ENCODE results near the gene SHANK2. TPM values are rescaled to one million over a fixed set of nuclear protein-coding genes. Genes with fewer than 3 reads are reported as not detected.

SHANK2 gene
- total RNA-seq, 3 donors from 2014 or later: 25.8 to 58.0 (median 38.7) TPM

DNA sequence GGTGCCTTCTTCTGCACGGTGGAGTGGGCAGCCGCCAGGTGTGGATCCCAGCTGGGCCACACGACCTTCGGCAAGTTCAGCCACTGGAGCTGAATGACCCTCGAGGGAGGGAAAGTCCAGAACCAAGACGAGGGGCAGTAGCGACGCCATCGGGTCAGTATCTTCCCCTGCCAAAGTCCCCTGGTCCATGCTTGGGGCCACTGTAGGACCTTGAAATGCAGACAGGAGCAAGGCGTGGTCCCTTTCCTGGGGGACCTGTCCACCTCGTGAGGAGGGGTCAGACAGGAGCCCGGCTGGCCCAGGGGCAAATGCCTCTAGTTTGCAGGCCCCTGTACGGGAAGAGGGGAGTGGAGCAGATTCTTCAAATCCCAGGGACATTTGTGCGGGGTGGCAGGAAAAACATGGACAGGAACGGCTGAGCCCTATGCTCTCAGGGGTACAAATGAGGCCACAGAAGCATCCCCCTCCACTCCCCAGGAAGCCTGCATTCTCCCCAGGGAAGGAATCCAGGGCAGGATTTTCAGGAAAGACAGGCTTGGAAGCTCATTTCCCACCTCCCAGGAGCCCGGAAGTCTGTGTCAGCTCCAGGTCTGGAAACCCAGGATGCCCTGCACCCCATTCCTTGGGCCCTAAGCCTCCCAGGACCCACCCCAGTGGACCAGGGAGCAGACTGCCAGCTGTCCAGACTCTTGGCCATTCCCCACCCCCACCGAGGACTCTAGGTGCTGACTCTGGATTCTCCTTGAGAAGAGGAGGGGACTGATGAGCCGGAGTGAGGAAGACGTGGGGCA is 6.6 kb downstream of the SHANK2 start:
- intact Hi-C loops (cut with DNase I, micrococcal nuclease): no loop called here
- ATAC-seq (no peak), DNase-seq (no peak)
- no peaks in the 10 kb centered on the region for H3K9me3 ChIP-seq
- no peaks in the 10 kb centered on the region for H3K4me1 ChIP-seq (ENCODE audit: low read depth)
- no peak overlapping the region for H3K4me3 ChIP-seq
- TF ChIP-seq, protein P1, sequence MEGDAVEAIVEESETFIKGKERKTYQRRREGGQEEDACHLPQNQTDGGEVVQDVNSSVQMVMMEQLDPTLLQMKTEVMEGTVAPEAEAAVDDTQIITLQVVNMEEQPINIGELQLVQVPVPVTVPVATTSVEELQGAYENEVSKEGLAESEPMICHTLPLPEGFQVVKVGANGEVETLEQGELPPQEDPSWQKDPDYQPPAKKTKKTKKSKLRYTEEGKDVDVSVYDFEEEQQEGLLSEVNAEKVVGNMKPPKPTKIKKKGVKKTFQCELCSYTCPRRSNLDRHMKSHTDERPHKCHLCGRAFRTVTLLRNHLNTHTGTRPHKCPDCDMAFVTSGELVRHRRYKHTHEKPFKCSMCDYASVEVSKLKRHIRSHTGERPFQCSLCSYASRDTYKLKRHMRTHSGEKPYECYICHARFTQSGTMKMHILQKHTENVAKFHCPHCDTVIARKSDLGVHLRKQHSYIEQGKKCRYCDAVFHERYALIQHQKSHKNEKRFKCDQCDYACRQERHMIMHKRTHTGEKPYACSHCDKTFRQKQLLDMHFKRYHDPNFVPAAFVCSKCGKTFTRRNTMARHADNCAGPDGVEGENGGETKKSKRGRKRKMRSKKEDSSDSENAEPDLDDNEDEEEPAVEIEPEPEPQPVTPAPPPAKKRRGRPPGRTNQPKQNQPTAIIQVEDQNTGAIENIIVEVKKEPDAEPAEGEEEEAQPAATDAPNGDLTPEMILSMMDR (IDR thresholded peaks at IDR 0.05): no peak
- H3K36me3 ChIP-seq (ENCODE audit: low read depth): no peaks in the 10 kb centered on the region

DNA sequence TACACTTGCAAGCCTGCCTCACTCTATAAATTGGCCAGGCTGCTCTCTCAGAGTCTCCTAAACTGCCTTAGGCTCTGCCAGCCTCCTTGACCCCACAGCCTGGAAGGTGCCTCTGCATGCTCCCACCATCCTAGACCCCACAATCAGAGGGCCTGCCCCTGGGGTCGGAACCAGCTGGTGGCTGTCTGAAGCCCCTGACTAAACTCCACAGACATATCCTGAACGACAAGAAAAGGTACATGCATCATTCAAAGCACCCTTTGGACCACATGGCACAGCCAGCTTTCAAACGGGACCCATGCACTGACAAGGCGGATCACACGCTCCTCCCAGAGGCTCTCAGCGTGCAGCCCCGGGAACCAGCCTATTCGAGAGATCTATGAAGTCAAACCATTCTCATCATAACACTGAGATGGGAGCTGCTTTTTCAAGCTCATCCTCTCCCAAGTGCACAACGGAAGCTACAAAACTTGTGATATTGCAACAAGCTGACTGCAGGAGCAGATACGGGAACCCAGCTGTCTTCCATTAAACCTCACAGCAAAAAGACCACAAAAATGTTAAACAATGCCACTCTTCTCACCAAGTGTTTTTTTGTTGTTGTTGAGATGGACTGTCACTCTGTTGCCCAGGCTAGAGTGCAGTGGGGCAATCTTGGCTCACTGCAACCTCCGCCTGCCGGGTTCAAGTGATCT is 8.1 kb downstream of the SHANK2 start:
- DNase-seq (no peak), ATAC-seq (no peak)
- intact Hi-C loops (cut with DNase I, micrococcal nuclease): no loop called here
- Histone ChIP-seq H3K36me3 (ENCODE audit: low read depth) (no peaks in the 10 kb centered on the region), H3K9me3 (no peaks in the 10 kb centered on the region), H3K4me1 (ENCODE audit: low read depth) (no peaks in the 10 kb centered on the region), H3K4me3 (no peak overlapping the region)
- TF ChIP-seq, protein P1 (IDR thresholded peaks at IDR 0.05): no peak

DNA sequence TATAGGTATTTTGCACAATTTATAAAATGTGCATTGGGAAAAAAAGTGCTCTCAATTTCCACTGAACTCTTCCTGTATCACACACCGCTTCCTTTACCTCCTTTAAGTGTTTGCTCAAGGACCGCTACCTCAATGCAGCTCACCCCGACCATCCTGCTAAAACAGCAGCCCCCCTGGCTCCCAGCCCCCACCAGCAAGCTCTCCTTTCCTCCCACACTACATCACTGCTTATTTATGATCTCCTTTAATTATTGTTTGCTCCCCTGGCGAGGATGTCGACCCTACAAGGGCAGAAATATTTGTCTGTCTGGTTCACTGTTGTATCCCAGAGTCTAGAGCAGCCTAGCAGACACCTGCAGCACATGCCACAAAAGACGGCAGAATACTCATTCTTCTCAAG is 10.0 kb downstream of the SHANK2 start:
- Histone ChIP-seq H3K36me3 (ENCODE audit: low read depth) (no peaks in the 10 kb centered on the region), H3K9me3 (no peaks in the 10 kb centered on the region), H3K4me3 (no peak overlapping the region), H3K4me1 (ENCODE audit: low read depth) (no peaks in the 10 kb centered on the region)
- no peak for DNase-seq
- no peak for ATAC-seq
- intact Hi-C loops (cut with DNase I, micrococcal nuclease): no loop called here
- TF ChIP-seq, protein P1 (IDR thresholded peaks at IDR 0.05): no peak

DNA sequence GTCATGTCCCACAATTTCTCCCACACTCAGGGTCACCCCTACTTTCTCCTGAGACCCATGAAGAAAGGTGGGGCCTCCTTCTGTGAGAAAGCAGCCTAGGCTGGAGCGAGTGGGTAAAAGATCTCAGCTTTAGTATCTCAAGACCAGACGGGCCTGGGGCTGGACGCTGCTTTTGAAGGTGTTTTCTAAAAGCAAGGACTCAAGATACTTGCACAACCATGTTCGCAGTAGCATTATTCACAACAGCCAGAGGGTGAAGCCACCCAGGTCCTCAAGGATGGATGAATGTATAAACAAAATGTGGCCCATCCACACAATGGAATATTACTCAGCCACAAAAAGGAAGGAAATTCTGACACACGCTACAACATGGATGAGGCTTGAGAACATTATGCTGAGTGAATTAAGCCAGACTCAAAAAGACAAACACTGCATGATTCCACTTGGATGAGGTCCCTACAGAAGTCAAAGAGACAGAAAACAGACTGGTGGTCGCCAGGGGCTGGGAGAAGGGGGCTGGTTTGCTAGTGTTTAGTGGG is 10.6 kb downstream of the SHANK2 start:
- no peak for ATAC-seq
- Histone ChIP-seq H3K36me3 (ENCODE audit: low read depth) (no peaks in the 10 kb centered on the region), H3K9me3 (no peaks in the 10 kb centered on the region), H3K4me1 (ENCODE audit: low read depth) (no peaks in the 10 kb centered on the region), H3K4me3 (no peak overlapping the region)
- intact Hi-C loops (cut with DNase I, micrococcal nuclease): no loop called here
- no peak for DNase-seq
- TF ChIP-seq, protein P1 (IDR thresholded peaks at IDR 0.05): no peak

DNA sequence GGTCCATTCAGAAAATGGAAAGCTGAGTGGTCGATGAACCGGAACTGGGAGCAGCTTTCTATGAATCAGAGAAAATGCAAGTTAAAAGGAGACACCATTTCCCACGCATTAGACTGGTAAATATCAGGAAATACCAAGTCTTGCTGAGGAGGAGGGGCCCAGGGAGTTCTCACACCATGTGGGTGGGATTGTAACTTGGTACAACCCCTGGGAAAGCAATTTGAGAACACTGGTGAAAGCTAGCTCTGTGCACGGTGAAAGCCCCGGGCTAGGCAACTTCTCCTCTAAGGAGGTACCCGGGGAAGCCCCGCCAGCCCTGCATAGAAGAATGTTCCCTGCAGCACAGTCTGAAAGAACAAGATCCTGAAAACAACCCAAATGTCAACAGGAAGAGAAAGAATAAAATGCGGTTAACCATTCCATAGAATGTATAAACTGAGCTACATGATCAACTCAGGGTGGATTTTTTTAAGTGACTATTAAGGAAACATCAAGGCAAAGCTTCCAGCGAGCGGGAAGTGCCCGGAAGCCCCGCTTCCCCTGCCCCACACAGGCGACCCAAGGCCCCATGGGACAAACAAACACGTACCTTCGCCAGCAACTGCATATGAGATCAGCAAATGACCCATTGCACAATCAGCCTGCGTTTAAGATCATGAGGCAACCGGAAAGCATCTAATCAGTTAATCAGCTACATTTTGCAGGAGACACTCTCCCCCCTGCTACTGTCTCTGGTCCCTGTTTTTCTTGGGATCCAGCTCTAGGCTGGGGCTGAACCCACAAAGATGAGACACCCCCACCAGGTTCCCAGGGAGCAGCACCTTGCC is 11.3 kb downstream of the SHANK2 start:
- no peak for DNase-seq
- intact Hi-C loops (cut with DNase I, micrococcal nuclease): no loop called here
- no peak overlapping the region for H3K4me3 ChIP-seq
- no peaks in the 10 kb centered on the region for H3K9me3 ChIP-seq
- TF ChIP-seq, protein P1 (IDR thresholded peaks at IDR 0.05): no peak
- ATAC-seq: peak; percentile 41
- no peaks in the 10 kb centered on the region for H3K36me3 ChIP-seq (ENCODE audit: low read depth)
- H3K4me1 ChIP-seq (ENCODE audit: low read depth): no peaks in the 10 kb centered on the region
